ENCODE measurements around the gene ABCB1. TPM values are rescaled to one million over a fixed set of nuclear protein-coding genes. Genes with fewer than 3 reads are reported as not detected.
"Not testable (repeated sequence)": the region's sequence is repeated elsewhere in the genome, so short reads cannot be mapped to it uniquely, and the experiment has no call there.

ABCB1 gene
- polyA plus RNA-seq, 1 donor from 2014 or later = 1.6 TPM

GRCh38 chr7:87473192-87473591, 127.5 kb downstream of the ABCB1 start:
- Histone ChIP-seq H3K27me3 (ENCODE audit: insufficient read depth, low read depth, low read length) (peaks cover 28% of the 10 kb centered on the region), H4K20me1 (ENCODE audit: insufficient read depth) (no peaks in the 10 kb centered on the region), H3K4me2 (ENCODE audit: low read length) (no peak overlapping the region), H3K9me2 (ENCODE audit: insufficient read depth, low read length) (no peaks in the 10 kb centered on the region), H3K27ac (ENCODE audit: low read length) (no peak overlapping the region), H3F3A (ENCODE audit: insufficient read depth, low read length, poor library complexity, severe bottlenecking) (no peaks in the 10 kb centered on the region), H3K9ac (ENCODE audit: low read length) (no peak overlapping the region), H2AFZ (ENCODE audit: low read depth, low read length) (no peak overlapping the region), H3K79me2 (replicated peaks; ENCODE audit: insufficient read depth, low read length) (no peaks in the 10 kb centered on the region), H3K9me3 (ENCODE audit: low read length) (no peaks in the 10 kb centered on the region), H3K36me3 (ENCODE audit: insufficient read depth, low read length) (no peaks in the 10 kb centered on the region), H3K4me3 (ENCODE audit: low read length) (no peak overlapping the region)
- TF ChIP-seq SMC3 (conservative IDR thresholded peaks at IDR 0.05; ENCODE audit: poor library complexity) (no peak), TAF1 (IDR thresholded peaks at IDR 0.05; ENCODE audit: low read depth) (no peak), EP300 (conservative IDR thresholded peaks at IDR 0.05; ENCODE audit: poor library complexity, severe bottlenecking) (no peak), CTCF (IDR thresholded peaks at IDR 0.05; ENCODE audit: poor library complexity, severe bottlenecking) (no peak), POLR2AphosphoS5 (IDR thresholded peaks at IDR 0.05) (no peak), REST (IDR thresholded peaks at IDR 0.05; ENCODE audit: borderline replicate concordance) (no peak), EZH2 (IDR thresholded peaks at IDR 0.05; ENCODE audit: borderline replicate concordance, insufficient read depth, low read length, poor library complexity, severe bottlenecking) (no peak), RAD21 (conservative IDR thresholded peaks at IDR 0.05) (no peak), MXI1 (conservative IDR thresholded peaks at IDR 0.05; ENCODE audit: poor library complexity, severe bottlenecking) (no peak)

GRCh38 chr7:87471473-87471872, 129.2 kb downstream of the ABCB1 start:
- H3K27me3 ChIP-seq (ENCODE audit: insufficient read depth, low read depth, low read length) = peaks cover 24% of the 10 kb centered on the region
- no peaks in the 10 kb centered on the region for H3K79me2 ChIP-seq (replicated peaks; ENCODE audit: insufficient read depth, low read length)
- H3F3A ChIP-seq (ENCODE audit: insufficient read depth, low read length, poor library complexity, severe bottlenecking) = no peaks in the 10 kb centered on the region
- no peaks in the 10 kb centered on the region for H3K9me3 ChIP-seq (ENCODE audit: low read length)
- no peak overlapping the region for H3K9ac ChIP-seq (ENCODE audit: low read length)
- H2AFZ ChIP-seq (ENCODE audit: low read depth, low read length) = no peak overlapping the region
- no peaks in the 10 kb centered on the region for H4K20me1 ChIP-seq (ENCODE audit: insufficient read depth)
- H3K27ac ChIP-seq (ENCODE audit: low read length) = no peak overlapping the region
- H3K4me3 ChIP-seq (ENCODE audit: low read length) = no peak overlapping the region
- H3K36me3 ChIP-seq (ENCODE audit: insufficient read depth, low read length) = no peaks in the 10 kb centered on the region
- no peak overlapping the region for H3K4me2 ChIP-seq (ENCODE audit: low read length)
- TF ChIP-seq MXI1 (conservative IDR thresholded peaks at IDR 0.05; ENCODE audit: poor library complexity, severe bottlenecking) (no peak), CTCF (IDR thresholded peaks at IDR 0.05; ENCODE audit: poor library complexity, severe bottlenecking) (no peak), TAF1 (IDR thresholded peaks at IDR 0.05; ENCODE audit: low read depth) (no peak)
- H3K9me2 ChIP-seq (ENCODE audit: insufficient read depth, low read length) = no peaks in the 10 kb centered on the region

GRCh38 chr7:87469204-87469603, 131.5 kb downstream of the ABCB1 start:
- H3K27me3 ChIP-seq (ENCODE audit: insufficient read depth, low read depth, low read length); H3K9me3 ChIP-seq (ENCODE audit: low read length); H2AFZ ChIP-seq (ENCODE audit: low read depth, low read length); H3K27ac ChIP-seq (ENCODE audit: low read length); H3K4me3 ChIP-seq (ENCODE audit: low read length); H4K20me1 ChIP-seq (ENCODE audit: insufficient read depth); H3K36me3 ChIP-seq (ENCODE audit: insufficient read depth, low read length); H3K4me2 ChIP-seq (ENCODE audit: low read length); H3F3A ChIP-seq (ENCODE audit: insufficient read depth, low read length, poor library complexity, severe bottlenecking); H3K9ac ChIP-seq (ENCODE audit: low read length); H3K79me2 ChIP-seq (replicated peaks; ENCODE audit: insufficient read depth, low read length); H3K9me2 ChIP-seq (ENCODE audit: insufficient read depth, low read length): not testable (repeated sequence)

GRCh38 chr7:87465534-87465880, 135.2 kb downstream of the ABCB1 start:
- H3K9me3 ChIP-seq (ENCODE audit: low read length); H3F3A ChIP-seq (ENCODE audit: insufficient read depth, low read length, poor library complexity, severe bottlenecking); H3K27ac ChIP-seq (ENCODE audit: low read length); H3K9ac ChIP-seq (ENCODE audit: low read length); H3K79me2 ChIP-seq (replicated peaks; ENCODE audit: insufficient read depth, low read length); H3K4me3 ChIP-seq (ENCODE audit: low read length); H3K9me2 ChIP-seq (ENCODE audit: insufficient read depth, low read length); H3K4me2 ChIP-seq (ENCODE audit: low read length); H3K27me3 ChIP-seq (ENCODE audit: insufficient read depth, low read depth, low read length); H4K20me1 ChIP-seq (ENCODE audit: insufficient read depth); H3K36me3 ChIP-seq (ENCODE audit: insufficient read depth, low read length); H2AFZ ChIP-seq (ENCODE audit: low read depth, low read length): not testable (repeated sequence)

Measured in neural cell (in vitro differentiated cells).